A673 (cell line): ENCODE data around the gene SAP30L.

Experiments
- EZH2 ChIP-seq: fragments of 200-600 bp; sonication (generic); IDR thresholded peaks from 2 replicates; pipeline ENCODE4 v1.6.1; 2017; ENCODE audit warnings: borderline replicate concordance, low read depth, mild to moderate bottlenecking, mixed read lengths, antibody characterized with exemption, low read length; ENCODE audit not compliant: poor library complexity, severe bottlenecking
- TF ChIP-seq, protein P1 (sequence below): fragments of 300-800, 200-600 bp; sonication (generic); conservative IDR thresholded peaks from 2 replicates; pipeline ENCODE4 v1.5.1; 2017; ENCODE audit warnings: low read depth, mild to moderate bottlenecking, antibody characterized with exemption, low read length, moderate library complexity, mixed read lengths

DNA sequence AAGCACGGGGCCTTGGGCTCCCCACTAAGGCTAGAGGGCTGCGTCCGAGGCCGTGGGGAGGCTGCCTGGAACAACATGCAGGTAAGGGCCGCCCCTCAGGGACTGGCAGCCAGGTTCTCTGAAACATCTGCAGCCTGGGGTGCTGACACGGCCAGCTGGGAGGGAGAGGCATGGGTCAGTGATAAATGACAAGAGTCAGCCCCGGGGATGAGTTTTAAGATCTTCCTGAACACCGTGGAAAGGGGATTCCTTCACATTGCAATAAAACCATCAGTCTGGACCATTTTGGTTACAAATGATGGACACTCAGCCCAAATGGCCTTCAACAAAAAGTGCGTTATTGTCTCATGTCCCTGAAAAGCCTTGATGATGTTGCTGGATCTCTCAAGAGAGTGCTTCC is 32.9 kb upstream of the SAP30L start:
- TF ChIP-seq, protein P1, sequence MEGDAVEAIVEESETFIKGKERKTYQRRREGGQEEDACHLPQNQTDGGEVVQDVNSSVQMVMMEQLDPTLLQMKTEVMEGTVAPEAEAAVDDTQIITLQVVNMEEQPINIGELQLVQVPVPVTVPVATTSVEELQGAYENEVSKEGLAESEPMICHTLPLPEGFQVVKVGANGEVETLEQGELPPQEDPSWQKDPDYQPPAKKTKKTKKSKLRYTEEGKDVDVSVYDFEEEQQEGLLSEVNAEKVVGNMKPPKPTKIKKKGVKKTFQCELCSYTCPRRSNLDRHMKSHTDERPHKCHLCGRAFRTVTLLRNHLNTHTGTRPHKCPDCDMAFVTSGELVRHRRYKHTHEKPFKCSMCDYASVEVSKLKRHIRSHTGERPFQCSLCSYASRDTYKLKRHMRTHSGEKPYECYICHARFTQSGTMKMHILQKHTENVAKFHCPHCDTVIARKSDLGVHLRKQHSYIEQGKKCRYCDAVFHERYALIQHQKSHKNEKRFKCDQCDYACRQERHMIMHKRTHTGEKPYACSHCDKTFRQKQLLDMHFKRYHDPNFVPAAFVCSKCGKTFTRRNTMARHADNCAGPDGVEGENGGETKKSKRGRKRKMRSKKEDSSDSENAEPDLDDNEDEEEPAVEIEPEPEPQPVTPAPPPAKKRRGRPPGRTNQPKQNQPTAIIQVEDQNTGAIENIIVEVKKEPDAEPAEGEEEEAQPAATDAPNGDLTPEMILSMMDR = no peak
- no peak for TF ChIP-seq EZH2
